NCI-H187 treated with DMSO at 0.1 percent for 48 hours (cell line): ENCODE measurements around the gene NRCAM.

Experiments used
- DNase-seq: peaks from one replicate; lab custom pipeline; 2025; lab: John Stamatoyannopoulos, UW

The NRCAM gene

GRCh38 chr7:108156897-108157605, 299.2 kb downstream of the NRCAM start:
- no peak for DNase-seq

- no peak for DNase-seq
These were observed 304.0 kb downstream of the NRCAM start for GRCh38 chr7:108152198-108152597.

- DNase-seq: no peak
These were observed 306.3 kb downstream of the NRCAM start for GRCh38 chr7:108149908-108150307.

GRCh38 chr7:108149119-108149518, 307.1 kb downstream of the NRCAM start:
- no peak for DNase-seq

- DNase-seq: peak; percentile 97
These were observed 309.1 kb downstream of the NRCAM start for GRCh38 chr7:108147031-108147563.

GRCh38 chr7:108146070-108146842, 310.0 kb downstream of the NRCAM start:
- peak; percentile 26 for DNase-seq

GRCh38 chr7:108145401-108145800, 310.8 kb downstream of the NRCAM start:
- DNase-seq: no peak

GRCh38 chr7:108144931-108145330, 311.3 kb downstream of the NRCAM start:
- DNase-seq: no peak

- no peak for DNase-seq
These were observed 312.4 kb downstream of the NRCAM start for GRCh38 chr7:108143658-108144420.

GRCh38 chr7:108142675-108143259, 313.5 kb downstream of the NRCAM start:
- no peak for DNase-seq

- DNase-seq: no peak
These were observed 314.1 kb downstream of the NRCAM start for GRCh38 chr7:108142180-108142579.

GRCh38 chr7:108140671-108141070, 315.6 kb downstream of the NRCAM start:
- DNase-seq: no peak

- DNase-seq: no peak
These were observed 317.3 kb downstream of the NRCAM start for GRCh38 chr7:108138911-108139310.

GRCh38 chr7:108137993-108138392, 318.2 kb downstream of the NRCAM start:
- no peak for DNase-seq

- no peak for DNase-seq
These were observed 319.2 kb downstream of the NRCAM start for GRCh38 chr7:108137040-108137439.

GRCh38 chr7:108136191-108136688, 320.0 kb downstream of the NRCAM start:
- DNase-seq: no peak

GRCh38 chr7:108135446-108136190, 320.6 kb downstream of the NRCAM start:
- no peak for DNase-seq

GRCh38 chr7:108134486-108134885, 321.8 kb downstream of the NRCAM start:
- no peak for DNase-seq

GRCh38 chr7:108132551-108133265, 323.5 kb downstream of the NRCAM start:
- DNase-seq: no peak

GRCh38 chr7:108130261-108130660, 326.0 kb downstream of the NRCAM start, which contains the start of gene LAMB4:
Gene LAMB4 (minus strand): TSS chr7:108130361. CDS start chr7:108123164, 7,197 bp downstream.
- no peak for DNase-seq
